IMR-90 (cell line): ENCODE data around the gene SLC26A3. TPM values are rescaled to one million over a fixed set of nuclear protein-coding genes. Genes with fewer than 3 reads are reported as not detected.

Experiments used
- ATAC-seq: fragments of 200-7000 bp; cut with Tn5 transposase; 2 replicates; pipeline ENCODE4 v1.9.1; 2020; ENCODE audit warnings: low read depth, mild to moderate bottlenecking, moderate library complexity
- BruUV-seq: library from RNA; stranded (reverse); fragments of 400-500 nt; replicated peaks from 2 replicates; lab custom pipeline; 2021; lab: Mats Ljungman, UMichigan
- CTCF ChIA-PET: fragments of 300-600 bp; formaldehyde crosslinking; extraction: SDS; loops from one replicate; lab custom pipeline; 2021; ENCODE audit warnings: antibody characterized with exemption; lab: Yijun Ruan, JAX
- POLR2A ChIA-PET: fragments of 300-600 bp; sonication (Branson Sonifier 250); formaldehyde crosslinking; loops from one replicate; lab custom pipeline; 2022; ENCODE audit warnings: antibody characterized with exemption; ENCODE audit not compliant: unreplicated experiment; lab: Charles Lee
- DNase-seq: peaks from one replicate; pipeline ENCODE4 v3.0.0; 2013
- H2AFZ ChIP-seq: replicated peaks from 2 replicates; pipeline ENCODE3; 2013; ENCODE audit warnings: low read length, mild to moderate bottlenecking; ENCODE audit not compliant: poor library complexity
- H2AK5ac ChIP-seq: 2 replicates; pipeline ENCODE4 v1.6.1; 2013; ENCODE audit warnings: low read depth, low read length, inconsistent platforms
- H2AK9ac ChIP-seq: replicated peaks from 2 replicates; pipeline ENCODE3; 2013; ENCODE audit warnings: mild to moderate bottlenecking, low read depth, low read length, moderate library complexity; ENCODE audit not compliant: poor library complexity
- H2BK120ac ChIP-seq: 2 replicates; pipeline ENCODE4 v1.6.1; 2013; ENCODE audit warnings: low read depth, low read length, inconsistent platforms
- H2BK15ac ChIP-seq: 3 replicates; pipeline ENCODE4 v1.6.1; 2013; ENCODE audit warnings: low read depth, low read length, inconsistent platforms
- H2BK20ac ChIP-seq: 2 replicates; pipeline ENCODE4 v1.6.1; 2013; ENCODE audit warnings: low read depth, mild to moderate bottlenecking, inconsistent platforms, low read length, moderate library complexity
- H2BK5ac ChIP-seq: 2 replicates; pipeline ENCODE4 v1.6.1; 2013; ENCODE audit warnings: mild to moderate bottlenecking, low read depth, low read length, inconsistent platforms; ENCODE audit not compliant: poor library complexity, severe bottlenecking
- H3K14ac ChIP-seq: replicated peaks from 2 replicates; pipeline ENCODE4 v1.6.1; 2013; ENCODE audit warnings: low read depth, low read length, inconsistent platforms
- H3K18ac ChIP-seq: 2 replicates; pipeline ENCODE4 v1.6.1; 2013; ENCODE audit warnings: low read depth, low read length, control low read depth
- H3K23ac ChIP-seq: 2 replicates; pipeline ENCODE4 v1.6.1; 2013; ENCODE audit warnings: low read depth, low read length, inconsistent platforms
- H3K27ac ChIP-seq: 2 replicates; pipeline ENCODE4 v1.5.1; 2013; ENCODE audit warnings: mild to moderate bottlenecking, control low read depth, low read length; ENCODE audit not compliant: insufficient read depth
- H3K27me3 ChIP-seq: 2 replicates; pipeline ENCODE4 v1.6.1; 2013; ENCODE audit warnings: low read length; ENCODE audit not compliant: control insufficient read depth, insufficient read depth
- H3K36me3 ChIP-seq: 2 replicates; pipeline ENCODE4 v1.6.1; 2013; ENCODE audit warnings: low read length, mixed read lengths; ENCODE audit not compliant: control insufficient read depth, insufficient read depth
- H3K4ac ChIP-seq: 2 replicates; pipeline ENCODE4 v1.6.1; 2013; ENCODE audit warnings: low read depth, low read length, inconsistent platforms
- H3K4me1 ChIP-seq: 2 replicates; pipeline ENCODE4 v1.6.1; 2013; ENCODE audit warnings: low read length, mixed read lengths; ENCODE audit not compliant: control insufficient read depth, insufficient read depth
- H3K4me2 ChIP-seq: 2 replicates; pipeline ENCODE4 v1.6.1; 2013; ENCODE audit warnings: low read depth, mild to moderate bottlenecking, control low read depth, low read length, moderate library complexity
- H3K4me3 ChIP-seq: 2 replicates; pipeline ENCODE4 v1.5.1; 2013; ENCODE audit warnings: low read depth, mild to moderate bottlenecking, control low read depth, low read length, moderate library complexity; ENCODE audit not compliant: insufficient read depth
- H3K56ac ChIP-seq: 2 replicates; pipeline ENCODE4 v1.6.1; 2013; ENCODE audit warnings: low read length, inconsistent platforms; ENCODE audit not compliant: insufficient read depth; ENCODE audit errors: extremely low read depth
- H3K79me1 ChIP-seq, 2 experiments: 2 replicates each; pipeline ENCODE4 v1.6.1; 2013; ENCODE audit warnings: low read length in 2 of 2, inconsistent platforms in 1 of 2, low read depth in 1 of 2
- H3K9ac ChIP-seq: 2 replicates; pipeline ENCODE4 v1.6.1; 2013; ENCODE audit warnings: low read depth, low read length, control low read depth
- H3K9me1 ChIP-seq: 2 replicates; pipeline ENCODE4 v1.6.1; 2013; ENCODE audit warnings: low read length, inconsistent platforms; ENCODE audit not compliant: insufficient read depth
- H3K9me3 ChIP-seq: 2 replicates; pipeline ENCODE4 v1.6.1; 2013; ENCODE audit warnings: low read length; ENCODE audit not compliant: control insufficient read depth, insufficient read depth
- H4K20me1 ChIP-seq: 2 replicates; pipeline ENCODE4 v1.6.1; 2013; ENCODE audit warnings: low read length, inconsistent platforms; ENCODE audit not compliant: insufficient read depth
- H4K5ac ChIP-seq: 2 replicates; pipeline ENCODE4 v1.6.1; 2013; ENCODE audit warnings: mild to moderate bottlenecking, low read depth, low read length, control low read depth
- H4K8ac ChIP-seq, 2 experiments: 2 replicates each; pipeline ENCODE4 v1.6.1; 2013; ENCODE audit warnings: low read depth in 2 of 2, low read length in 2 of 2, control low read depth in 1 of 2, inconsistent platforms in 1 of 2
- H4K91ac ChIP-seq: 2 replicates; pipeline ENCODE4 v1.6.1; 2013; ENCODE audit warnings: low read depth, low read length, inconsistent platforms; ENCODE audit not compliant: insufficient read depth
- BHLHE40 ChIP-seq: fragments of 150-350 bp; IDR thresholded peaks from 2 replicates; pipeline ENCODE4 v1.6.1; 2016; ENCODE audit warnings: mild to moderate bottlenecking, low read depth, low read length
- CEBPB ChIP-seq: IDR thresholded peaks from 2 replicates; pipeline ENCODE4 v1.6.1; 2012; ENCODE audit warnings: low read depth, low read length, improper control_type of control experiment
- CHD1 ChIP-seq: IDR thresholded peaks from 2 replicates; pipeline ENCODE4 v1.6.1; 2012; ENCODE audit warnings: low read depth, low read length, improper control_type of control experiment
- CTCF ChIP-seq: conservative IDR thresholded peaks from 2 replicates; pipeline ENCODE4 v1.5.1; 2012; ENCODE audit warnings: mild to moderate bottlenecking, low read depth, low read length, improper control_type of control experiment
- ELK1 ChIP-seq: fragments of 150-350 bp; IDR thresholded peaks from 2 replicates; pipeline ENCODE4 v1.6.1; 2016; ENCODE audit warnings: low read depth, mild to moderate bottlenecking, low read length, moderate library complexity, borderline replicate concordance
- FOS ChIP-seq: fragments of 150-350 bp; IDR thresholded peaks from 2 replicates; pipeline ENCODE4 v1.6.1; 2016; ENCODE audit warnings: low read depth, low read length
- MAFK ChIP-seq: IDR thresholded peaks from 2 replicates; pipeline ENCODE4 v1.6.1; 2012; ENCODE audit warnings: low read depth, low read length, improper control_type of control experiment
- MAZ ChIP-seq: IDR thresholded peaks from 2 replicates; pipeline ENCODE4 v1.6.1; 2012; ENCODE audit warnings: low read depth, mild to moderate bottlenecking, low read length, improper control_type of control experiment, moderate library complexity, borderline replicate concordance
- MXI1 ChIP-seq: IDR thresholded peaks from 2 replicates; pipeline ENCODE4 v1.6.1; 2012; ENCODE audit warnings: low read depth, mild to moderate bottlenecking, low read length, moderate library complexity, borderline replicate concordance
- NFE2L2 ChIP-seq: fragments of 150-350 bp; IDR thresholded peaks from 2 replicates; pipeline ENCODE4 v1.6.1; 2016; ENCODE audit warnings: low read depth, mild to moderate bottlenecking, low read length
- POLR2A ChIP-seq: IDR thresholded peaks from 2 replicates; pipeline ENCODE4 v1.6.1; 2012; ENCODE audit warnings: mild to moderate bottlenecking, low read depth, low read length
- RAD21 ChIP-seq: IDR thresholded peaks from 2 replicates; pipeline ENCODE4 v1.6.1; 2012; ENCODE audit warnings: low read length, improper control_type of control experiment
- RCOR1 ChIP-seq: IDR thresholded peaks from 2 replicates; pipeline ENCODE4 v1.6.1; 2012; ENCODE audit warnings: mild to moderate bottlenecking, low read length, improper control_type of control experiment; ENCODE audit not compliant: insufficient replicate concordance
- RFX5 ChIP-seq: IDR thresholded peaks from 2 replicates; pipeline ENCODE4 v1.8.0; 2012; ENCODE audit warnings: low read depth, mild to moderate bottlenecking, low read length, moderate library complexity
- SMC3 ChIP-seq: fragments of 150-350 bp; IDR thresholded peaks from 2 replicates; pipeline ENCODE4 v1.6.1; 2016; ENCODE audit warnings: low read depth, mild to moderate bottlenecking, antibody characterized with exemption, low read length, moderate library complexity
- WGBS, 2 experiments: methylation state at CpG; one replicate each; pipeline versions ENCODE4 v1.1.5 to v1.1.7; 2013; ENCODE audit warnings: missing lambda C conversion rate in 2 of 2; ENCODE audit not compliant: insufficient read length in 1 of 2; ENCODE audit errors: extremely low coverage in 2 of 2; 5-methylcytosine and 5-hydroxymethylcytosine counted together
- dilution Hi-C: fragments of 300-500 bp; cut with HindIII; formaldehyde crosslinking; loops from one replicate; pipeline ENCODE4 v1.14.3; 2018; ENCODE audit warnings: low sequenced_read_pairs; ENCODE audit not compliant: unreplicated experiment
- in situ Hi-C: fragments of 300-500 bp; cut with MboI; formaldehyde crosslinking; loops from 3 replicates; pipeline ENCODE4 v1.14.3; 2019; ENCODE audit warnings: low sequenced_read_pairs, inconsistent platforms, mixed read lengths
- intact Hi-C: fragments of 100-400 bp; cut with micrococcal nuclease; formaldehyde crosslinking; loops from 2 replicates; pipeline ENCODE4 v1.10.0; 2022
- polyA plus RNA-seq, 3 experiments: library from polyadenylated mRNA; depleted of rRNA; stranded (reverse); fragments of >200 nt; gene quantifications; 2 replicates each; pipeline ENCODE4 v1.2.3, GENCODE V29; 2012; ENCODE audit warnings: low replicate concordance in 1 of 3
- total RNA-seq: library from RNA; depleted of rRNA; stranded (reverse); fragments of >200 nt; gene quantifications from 2 replicates; pipeline ENCODE4 v1.2.3, GENCODE V29; 2012
- TF ChIP-seq, protein P1 (sequence below): fragments of 150-350 bp; IDR thresholded peaks from 2 replicates; pipeline ENCODE4 v1.6.1; 2017; ENCODE audit warnings: mild to moderate bottlenecking, antibody characterized with exemption, low read length, low read depth

Gene SLC26A3
- total and polyA plus RNA-seq, 2 of the 4 experiments (the other 2 are of a cell fraction): not detected

DNA sequence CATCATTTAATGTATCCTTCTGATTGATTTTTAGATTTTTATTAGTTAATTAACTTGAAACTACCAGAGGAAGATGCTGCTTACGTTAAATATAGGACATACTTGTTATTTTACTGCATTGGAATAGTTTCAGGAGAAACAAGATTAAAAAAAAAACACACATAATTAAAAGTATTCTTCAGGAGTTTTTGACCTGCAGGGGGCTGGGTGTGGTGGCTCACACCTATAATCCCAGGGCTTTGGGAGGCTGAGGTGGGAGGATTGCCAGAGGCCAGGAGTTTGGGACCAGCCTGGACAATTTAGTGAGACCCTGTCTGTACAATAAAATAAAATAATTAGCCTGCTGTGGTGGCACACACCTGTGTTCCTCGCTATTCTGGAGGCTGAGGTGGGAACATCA, 48.4 kb downstream of the SLC26A3 start:
- DNase-seq: no peak
- CTCF ChIA-PET: interaction anchor here (1.8 kb wide), 1 partner anchor 12 kb away, joined by 7 read pairs; the partner anchor contains the start of gene CBLL1
- Histone ChIP-seq H3K27ac (no peak overlapping the region), H4K20me1 (peaks cover 6% of the 10 kb centered on the region), H3K56ac (no peak overlapping the region), H3K79me1 (peaks cover 16 to 27% of the 10 kb centered on the region in 2 experiments), H3K4me2 (no peak overlapping the region), H2AK5ac (no peak overlapping the region), H3K9ac (no peak overlapping the region), H2BK5ac (no peak overlapping the region), H3K9me3 (no peaks in the 10 kb centered on the region), H2BK120ac (no peak overlapping the region), H3K36me3 (peaks cover 29% of the 10 kb centered on the region), H3K27me3 (no peaks in the 10 kb centered on the region), H3K14ac (no peak overlapping the region), H3K4me1 (no peaks in the 10 kb centered on the region), H2AK9ac (no peak overlapping the region), H3K23ac (no peak overlapping the region), H3K4me3 (no peak overlapping the region), H2BK15ac (no peak overlapping the region), H3K9me1 (0 out of 2 replicates have a peak, but pooled peaks cover 5% of the 10 kb centered on the region), H3K4ac (no peak overlapping the region), H4K8ac (no peak overlapping the region), H3K18ac (no peak overlapping the region), H4K5ac (no peak overlapping the region), H2AFZ (no peak overlapping the region), H4K91ac (no peak overlapping the region), H2BK20ac (no peak overlapping the region)
- no TSS peak for BruUV-seq
- 100% methylated on average over 1 of the region's 2 CpGs; no CpG with 5 or more reads in 1 of the 2 experiments for WGBS, 2 experiments
- ATAC-seq: no peak
- intact Hi-C loops (no loop called here), dilution Hi-C loops (no loop called here), in situ Hi-C loops (no loop called here)
- POLR2A ChIA-PET: no interaction called here
- TF ChIP-seq RAD21 (no peak), MXI1 (no peak), CHD1 (no peak), ELK1 (no peak), RCOR1 (no peak), MAZ (no peak), FOS (no peak), RFX5 (no peak), SMC3 (no peak), BHLHE40 (no peak), NFE2L2 (no peak), CTCF (no peak), CEBPB (no peak), POLR2A (no peak), MAFK (no peak)
- TF ChIP-seq, protein P1, sequence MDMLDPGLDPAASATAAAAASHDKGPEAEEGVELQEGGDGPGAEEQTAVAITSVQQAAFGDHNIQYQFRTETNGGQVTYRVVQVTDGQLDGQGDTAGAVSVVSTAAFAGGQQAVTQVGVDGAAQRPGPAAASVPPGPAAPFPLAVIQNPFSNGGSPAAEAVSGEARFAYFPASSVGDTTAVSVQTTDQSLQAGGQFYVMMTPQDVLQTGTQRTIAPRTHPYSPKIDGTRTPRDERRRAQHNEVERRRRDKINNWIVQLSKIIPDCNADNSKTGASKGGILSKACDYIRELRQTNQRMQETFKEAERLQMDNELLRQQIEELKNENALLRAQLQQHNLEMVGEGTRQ: no peak
